IMR-90 (cell line): ENCODE results near the gene MBOAT2. TPM values are rescaled to one million over a fixed set of nuclear protein-coding genes. Genes with fewer than 3 reads are reported as not detected.

Experiments used
- ATAC-seq: fragments of 200-7000 bp; cut with Tn5 transposase; 2 replicates; pipeline ENCODE4 v1.9.1; 2020; ENCODE audit warnings: low read depth, mild to moderate bottlenecking, moderate library complexity
- BruUV-seq: library from RNA; stranded (reverse); fragments of 400-500 nt; replicated peaks from 2 replicates; lab custom pipeline; 2021; lab: Mats Ljungman, UMichigan
- CTCF ChIA-PET: fragments of 300-600 bp; formaldehyde crosslinking; extraction: SDS; loops from one replicate; lab custom pipeline; 2021; ENCODE audit warnings: antibody characterized with exemption; lab: Yijun Ruan, JAX
- POLR2A ChIA-PET: fragments of 300-600 bp; sonication (Branson Sonifier 250); formaldehyde crosslinking; loops from one replicate; lab custom pipeline; 2022; ENCODE audit warnings: antibody characterized with exemption; ENCODE audit not compliant: unreplicated experiment; lab: Charles Lee
- DNase-seq: peaks from one replicate; pipeline ENCODE4 v3.0.0; 2013
- H2AFZ ChIP-seq: replicated peaks from 2 replicates; pipeline ENCODE3; 2013; ENCODE audit warnings: low read length, mild to moderate bottlenecking; ENCODE audit not compliant: poor library complexity
- H2AK5ac ChIP-seq: 2 replicates; pipeline ENCODE4 v1.6.1; 2013; ENCODE audit warnings: low read depth, low read length, inconsistent platforms
- H2AK9ac ChIP-seq: replicated peaks from 2 replicates; pipeline ENCODE3; 2013; ENCODE audit warnings: mild to moderate bottlenecking, low read depth, low read length, moderate library complexity; ENCODE audit not compliant: poor library complexity
- H2BK120ac ChIP-seq: 2 replicates; pipeline ENCODE4 v1.6.1; 2013; ENCODE audit warnings: low read depth, low read length, inconsistent platforms
- H2BK15ac ChIP-seq: 3 replicates; pipeline ENCODE4 v1.6.1; 2013; ENCODE audit warnings: low read depth, low read length, inconsistent platforms
- H2BK20ac ChIP-seq: 2 replicates; pipeline ENCODE4 v1.6.1; 2013; ENCODE audit warnings: low read depth, mild to moderate bottlenecking, inconsistent platforms, low read length, moderate library complexity
- H2BK5ac ChIP-seq: 2 replicates; pipeline ENCODE4 v1.6.1; 2013; ENCODE audit warnings: mild to moderate bottlenecking, low read depth, low read length, inconsistent platforms; ENCODE audit not compliant: poor library complexity, severe bottlenecking
- H3K14ac ChIP-seq: replicated peaks from 2 replicates; pipeline ENCODE4 v1.6.1; 2013; ENCODE audit warnings: low read depth, low read length, inconsistent platforms
- H3K18ac ChIP-seq: 2 replicates; pipeline ENCODE4 v1.6.1; 2013; ENCODE audit warnings: low read depth, low read length, control low read depth
- H3K23ac ChIP-seq: 2 replicates; pipeline ENCODE4 v1.6.1; 2013; ENCODE audit warnings: low read depth, low read length, inconsistent platforms
- H3K27ac ChIP-seq: 2 replicates; pipeline ENCODE4 v1.5.1; 2013; ENCODE audit warnings: mild to moderate bottlenecking, control low read depth, low read length; ENCODE audit not compliant: insufficient read depth
- H3K27me3 ChIP-seq: 2 replicates; pipeline ENCODE4 v1.6.1; 2013; ENCODE audit warnings: low read length; ENCODE audit not compliant: control insufficient read depth, insufficient read depth
- H3K36me3 ChIP-seq: 2 replicates; pipeline ENCODE4 v1.6.1; 2013; ENCODE audit warnings: low read length, mixed read lengths; ENCODE audit not compliant: control insufficient read depth, insufficient read depth
- H3K4ac ChIP-seq: 2 replicates; pipeline ENCODE4 v1.6.1; 2013; ENCODE audit warnings: low read depth, low read length, inconsistent platforms
- H3K4me1 ChIP-seq: 2 replicates; pipeline ENCODE4 v1.6.1; 2013; ENCODE audit warnings: low read length, mixed read lengths; ENCODE audit not compliant: control insufficient read depth, insufficient read depth
- H3K4me2 ChIP-seq: 2 replicates; pipeline ENCODE4 v1.6.1; 2013; ENCODE audit warnings: low read depth, mild to moderate bottlenecking, control low read depth, low read length, moderate library complexity
- H3K4me3 ChIP-seq: 2 replicates; pipeline ENCODE4 v1.5.1; 2013; ENCODE audit warnings: low read depth, mild to moderate bottlenecking, control low read depth, low read length, moderate library complexity; ENCODE audit not compliant: insufficient read depth
- H3K56ac ChIP-seq: 2 replicates; pipeline ENCODE4 v1.6.1; 2013; ENCODE audit warnings: low read length, inconsistent platforms; ENCODE audit not compliant: insufficient read depth; ENCODE audit errors: extremely low read depth
- H3K79me1 ChIP-seq, 2 experiments: 2 replicates each; pipeline ENCODE4 v1.6.1; 2013; ENCODE audit warnings: low read length in 2 of 2, inconsistent platforms in 1 of 2, low read depth in 1 of 2
- H3K9ac ChIP-seq: 2 replicates; pipeline ENCODE4 v1.6.1; 2013; ENCODE audit warnings: low read depth, low read length, control low read depth
- H3K9me1 ChIP-seq: 2 replicates; pipeline ENCODE4 v1.6.1; 2013; ENCODE audit warnings: low read length, inconsistent platforms; ENCODE audit not compliant: insufficient read depth
- H3K9me3 ChIP-seq: 2 replicates; pipeline ENCODE4 v1.6.1; 2013; ENCODE audit warnings: low read length; ENCODE audit not compliant: control insufficient read depth, insufficient read depth
- H4K20me1 ChIP-seq: 2 replicates; pipeline ENCODE4 v1.6.1; 2013; ENCODE audit warnings: low read length, inconsistent platforms; ENCODE audit not compliant: insufficient read depth
- H4K5ac ChIP-seq: 2 replicates; pipeline ENCODE4 v1.6.1; 2013; ENCODE audit warnings: mild to moderate bottlenecking, low read depth, low read length, control low read depth
- H4K8ac ChIP-seq, 2 experiments: 2 replicates each; pipeline ENCODE4 v1.6.1; 2013; ENCODE audit warnings: low read depth in 2 of 2, low read length in 2 of 2, control low read depth in 1 of 2, inconsistent platforms in 1 of 2
- H4K91ac ChIP-seq: 2 replicates; pipeline ENCODE4 v1.6.1; 2013; ENCODE audit warnings: low read depth, low read length, inconsistent platforms; ENCODE audit not compliant: insufficient read depth
- BHLHE40 ChIP-seq: fragments of 150-350 bp; IDR thresholded peaks from 2 replicates; pipeline ENCODE4 v1.6.1; 2016; ENCODE audit warnings: mild to moderate bottlenecking, low read depth, low read length
- CEBPB ChIP-seq: IDR thresholded peaks from 2 replicates; pipeline ENCODE4 v1.6.1; 2012; ENCODE audit warnings: low read depth, low read length, improper control_type of control experiment
- CHD1 ChIP-seq: IDR thresholded peaks from 2 replicates; pipeline ENCODE4 v1.6.1; 2012; ENCODE audit warnings: low read depth, low read length, improper control_type of control experiment
- MAZ ChIP-seq: IDR thresholded peaks from 2 replicates; pipeline ENCODE4 v1.6.1; 2012; ENCODE audit warnings: low read depth, mild to moderate bottlenecking, low read length, improper control_type of control experiment, moderate library complexity, borderline replicate concordance
- MXI1 ChIP-seq: IDR thresholded peaks from 2 replicates; pipeline ENCODE4 v1.6.1; 2012; ENCODE audit warnings: low read depth, mild to moderate bottlenecking, low read length, moderate library complexity, borderline replicate concordance
- RAD21 ChIP-seq: IDR thresholded peaks from 2 replicates; pipeline ENCODE4 v1.6.1; 2012; ENCODE audit warnings: low read length, improper control_type of control experiment
- RFX5 ChIP-seq: IDR thresholded peaks from 2 replicates; pipeline ENCODE4 v1.8.0; 2012; ENCODE audit warnings: low read depth, mild to moderate bottlenecking, low read length, moderate library complexity
- dilution Hi-C: fragments of 300-500 bp; cut with HindIII; formaldehyde crosslinking; loops from one replicate; pipeline ENCODE4 v1.14.3; 2018; ENCODE audit warnings: low sequenced_read_pairs; ENCODE audit not compliant: unreplicated experiment
- in situ Hi-C: fragments of 300-500 bp; cut with MboI; formaldehyde crosslinking; loops from 3 replicates; pipeline ENCODE4 v1.14.3; 2019; ENCODE audit warnings: low sequenced_read_pairs, inconsistent platforms, mixed read lengths
- intact Hi-C: fragments of 100-400 bp; cut with micrococcal nuclease; formaldehyde crosslinking; loops from 2 replicates; pipeline ENCODE4 v1.10.0; 2022
- polyA plus RNA-seq, 3 experiments: library from polyadenylated mRNA; depleted of rRNA; stranded (reverse); fragments of >200 nt; gene quantifications; 2 replicates each; pipeline ENCODE4 v1.2.3, GENCODE V29; 2012; ENCODE audit warnings: low replicate concordance in 1 of 3
- total RNA-seq: library from RNA; depleted of rRNA; stranded (reverse); fragments of >200 nt; gene quantifications from 2 replicates; pipeline ENCODE4 v1.2.3, GENCODE V29; 2012
- TF ChIP-seq, protein P1 (sequence below): fragments of 150-350 bp; IDR thresholded peaks from 2 replicates; pipeline ENCODE4 v1.6.1; 2016; ENCODE audit warnings: low read depth, mild to moderate bottlenecking, low read length, moderate library complexity, borderline replicate concordance
- TF ChIP-seq, protein P2 (sequence below): fragments of 150-350 bp; IDR thresholded peaks from 2 replicates; pipeline ENCODE4 v1.6.1; 2017; ENCODE audit warnings: mild to moderate bottlenecking, antibody characterized with exemption, low read length, low read depth

Gene MBOAT2
- total and polyA plus RNA-seq, 2 of the 4 experiments (the other 2 are of a cell fraction) = 33.9 to 102 TPM

DNA sequence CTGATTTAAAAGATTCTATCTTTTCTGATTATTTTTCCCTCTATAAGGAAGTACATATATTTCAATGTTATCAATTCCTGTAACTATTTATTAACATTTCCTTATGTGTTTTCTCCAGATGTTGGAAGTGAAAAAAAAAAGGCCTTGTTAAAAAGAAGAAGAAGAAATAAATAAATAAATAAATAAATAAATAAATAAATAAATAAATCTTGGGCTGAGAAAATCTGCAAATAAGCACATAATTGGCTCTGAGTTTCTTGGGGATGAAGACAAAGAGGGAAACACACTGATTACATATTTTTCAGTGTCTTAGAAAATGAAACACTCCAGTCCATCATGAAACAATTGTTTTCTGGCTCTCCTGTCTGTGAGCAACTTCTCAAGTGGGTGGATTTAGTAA, 21.1 kb upstream of the MBOAT2 start:
- TF ChIP-seq CEBPB (no peak), MXI1 (no peak), BHLHE40 (no peak), MAZ (no peak), RFX5 (no peak), RAD21 (no peak), CHD1 (no peak)
- TF ChIP-seq, protein P1, sequence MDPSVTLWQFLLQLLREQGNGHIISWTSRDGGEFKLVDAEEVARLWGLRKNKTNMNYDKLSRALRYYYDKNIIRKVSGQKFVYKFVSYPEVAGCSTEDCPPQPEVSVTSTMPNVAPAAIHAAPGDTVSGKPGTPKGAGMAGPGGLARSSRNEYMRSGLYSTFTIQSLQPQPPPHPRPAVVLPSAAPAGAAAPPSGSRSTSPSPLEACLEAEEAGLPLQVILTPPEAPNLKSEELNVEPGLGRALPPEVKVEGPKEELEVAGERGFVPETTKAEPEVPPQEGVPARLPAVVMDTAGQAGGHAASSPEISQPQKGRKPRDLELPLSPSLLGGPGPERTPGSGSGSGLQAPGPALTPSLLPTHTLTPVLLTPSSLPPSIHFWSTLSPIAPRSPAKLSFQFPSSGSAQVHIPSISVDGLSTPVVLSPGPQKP = no peak
- TF ChIP-seq, protein P2, sequence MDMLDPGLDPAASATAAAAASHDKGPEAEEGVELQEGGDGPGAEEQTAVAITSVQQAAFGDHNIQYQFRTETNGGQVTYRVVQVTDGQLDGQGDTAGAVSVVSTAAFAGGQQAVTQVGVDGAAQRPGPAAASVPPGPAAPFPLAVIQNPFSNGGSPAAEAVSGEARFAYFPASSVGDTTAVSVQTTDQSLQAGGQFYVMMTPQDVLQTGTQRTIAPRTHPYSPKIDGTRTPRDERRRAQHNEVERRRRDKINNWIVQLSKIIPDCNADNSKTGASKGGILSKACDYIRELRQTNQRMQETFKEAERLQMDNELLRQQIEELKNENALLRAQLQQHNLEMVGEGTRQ = no peak
- H3K14ac ChIP-seq = no peak overlapping the region
- no peak overlapping the region for H4K91ac ChIP-seq
- no peak overlapping the region for H2AK9ac ChIP-seq
- dilution Hi-C loops (no loop called here), intact Hi-C loops (no loop called here), in situ Hi-C loops (no loop called here)
- no peak overlapping the region for H3K9ac ChIP-seq
- H2BK120ac ChIP-seq = no peak overlapping the region
- no peak overlapping the region for H3K18ac ChIP-seq
- no peak overlapping the region for H2AK5ac ChIP-seq
- no TSS peak for BruUV-seq
- no peak for ATAC-seq
- H2BK20ac ChIP-seq = no peak overlapping the region
- H3K36me3 ChIP-seq = no peaks in the 10 kb centered on the region
- CTCF ChIA-PET = no interaction called here
- H3K9me1 ChIP-seq = no peaks in the 10 kb centered on the region
- no peak overlapping the region for H3K23ac ChIP-seq
- H4K8ac ChIP-seq = no peak overlapping the region
- no peak for DNase-seq
- H4K5ac ChIP-seq = no peak overlapping the region
- no peak overlapping the region for H3K4me3 ChIP-seq
- H3K4me1 ChIP-seq = no peaks in the 10 kb centered on the region
- H3K4me2 ChIP-seq = no peak overlapping the region
- H2BK15ac ChIP-seq = no peak overlapping the region
- H3K27ac ChIP-seq = no peak overlapping the region
- no peak overlapping the region for H3K56ac ChIP-seq
- H3K27me3 ChIP-seq = no peaks in the 10 kb centered on the region
- H4K20me1 ChIP-seq = no peaks in the 10 kb centered on the region
- no peaks in the 10 kb centered on the region for H3K9me3 ChIP-seq
- H3K79me1 ChIP-seq = no peaks in the 10 kb centered on the region
- H3K4ac ChIP-seq = no peak overlapping the region
- no peak overlapping the region for H2AFZ ChIP-seq
- POLR2A ChIA-PET = no interaction called here
- H2BK5ac ChIP-seq = no peak overlapping the region
